GM21526 (cell line): ENCODE results near the gene BLNK.
A peak's percentile ranks its signal among the peaks of the same experiment; 100 is the strongest.
"Not testable (repeated sequence)": the region's sequence is repeated elsewhere in the genome, so short reads cannot be mapped to it uniquely, and the experiment has no call there.

Experiments used
- ATAC-seq: cut with Tn5 transposase; IDR thresholded peaks from one replicate; pipeline ENCODE4 v1.9.1; 2021; ENCODE audit warnings: moderate library complexity; ENCODE audit not compliant: unreplicated experiment, low FRiP score

BLNK gene

DNA sequence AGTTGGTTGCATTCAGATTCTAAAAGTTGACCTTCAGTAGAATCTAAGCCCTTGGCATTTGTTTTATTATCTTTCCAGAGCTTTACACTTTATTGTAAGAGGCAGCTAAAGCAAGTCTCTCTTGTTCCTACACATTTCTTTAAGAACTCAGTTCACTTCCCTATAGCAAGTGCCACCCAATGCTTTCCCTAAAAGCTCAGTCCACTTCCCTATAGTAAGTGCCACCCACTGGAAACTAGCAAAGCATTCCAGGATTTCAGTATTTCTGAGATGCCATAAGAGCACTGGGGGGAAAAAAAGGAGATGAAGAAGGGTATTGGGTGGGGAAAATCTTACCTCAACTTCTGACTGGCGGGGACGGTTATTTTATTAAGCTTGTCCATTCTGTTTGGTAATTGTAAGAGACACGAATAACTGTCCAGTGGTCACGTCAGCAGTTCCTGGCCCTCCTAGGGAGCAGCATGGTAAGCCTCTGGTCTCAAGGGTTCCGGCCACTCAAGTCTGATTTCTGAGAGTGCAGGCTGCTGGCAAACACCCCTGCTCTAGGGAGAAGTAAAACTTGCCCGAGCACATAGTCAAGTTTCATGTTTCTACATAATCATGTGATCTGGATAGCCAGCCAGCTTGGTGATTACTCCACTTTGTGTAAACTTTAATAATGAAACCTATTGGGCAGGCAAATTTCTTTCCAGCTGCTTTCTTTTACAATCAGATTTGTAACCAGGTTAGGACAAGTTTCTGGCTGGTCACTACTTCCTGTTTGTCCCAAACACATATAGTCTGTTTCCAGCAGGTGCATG lies at the start of gene BLNK:
TSS of gene BLNK (minus strand) at position 554 of the 800 bp plus-strand sequence. CDS start at position 383, 171 bp downstream.
- ATAC-seq: peak; percentile 64

DNA sequence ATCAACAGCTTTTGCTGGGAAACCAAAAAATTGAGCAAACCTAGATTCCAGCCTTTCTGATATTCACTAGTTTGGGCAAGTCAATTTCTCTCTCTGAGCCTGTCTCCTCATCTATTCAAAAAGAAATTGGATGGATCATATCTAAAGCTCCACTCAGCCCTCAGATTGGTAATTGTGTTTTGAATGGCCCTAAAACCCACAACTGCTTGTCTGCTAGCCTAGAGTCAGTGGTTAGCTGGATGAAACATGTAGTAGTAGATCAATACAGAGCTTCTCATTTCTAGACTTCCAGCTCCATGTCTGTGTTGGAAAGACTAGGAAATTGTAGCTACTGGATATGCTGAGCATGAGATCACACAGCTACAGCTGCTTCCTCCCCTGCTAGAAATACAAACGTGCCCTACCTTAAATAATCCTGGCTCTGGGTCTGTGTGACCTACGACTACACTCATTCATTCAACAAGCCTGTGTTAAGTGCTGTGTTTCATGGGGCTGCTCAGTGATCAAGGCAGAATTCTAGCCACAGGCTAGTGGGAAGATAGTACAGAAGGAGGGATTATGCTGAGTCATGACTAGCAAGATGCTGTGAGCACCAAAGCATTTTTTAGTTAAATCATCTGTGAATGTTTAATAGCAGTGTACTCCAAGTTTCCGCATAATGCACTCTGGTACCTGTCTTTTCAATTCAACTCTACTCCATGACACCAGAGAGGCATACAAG lies 48.5 kb upstream of the BLNK start:
- no peak for ATAC-seq

DNA sequence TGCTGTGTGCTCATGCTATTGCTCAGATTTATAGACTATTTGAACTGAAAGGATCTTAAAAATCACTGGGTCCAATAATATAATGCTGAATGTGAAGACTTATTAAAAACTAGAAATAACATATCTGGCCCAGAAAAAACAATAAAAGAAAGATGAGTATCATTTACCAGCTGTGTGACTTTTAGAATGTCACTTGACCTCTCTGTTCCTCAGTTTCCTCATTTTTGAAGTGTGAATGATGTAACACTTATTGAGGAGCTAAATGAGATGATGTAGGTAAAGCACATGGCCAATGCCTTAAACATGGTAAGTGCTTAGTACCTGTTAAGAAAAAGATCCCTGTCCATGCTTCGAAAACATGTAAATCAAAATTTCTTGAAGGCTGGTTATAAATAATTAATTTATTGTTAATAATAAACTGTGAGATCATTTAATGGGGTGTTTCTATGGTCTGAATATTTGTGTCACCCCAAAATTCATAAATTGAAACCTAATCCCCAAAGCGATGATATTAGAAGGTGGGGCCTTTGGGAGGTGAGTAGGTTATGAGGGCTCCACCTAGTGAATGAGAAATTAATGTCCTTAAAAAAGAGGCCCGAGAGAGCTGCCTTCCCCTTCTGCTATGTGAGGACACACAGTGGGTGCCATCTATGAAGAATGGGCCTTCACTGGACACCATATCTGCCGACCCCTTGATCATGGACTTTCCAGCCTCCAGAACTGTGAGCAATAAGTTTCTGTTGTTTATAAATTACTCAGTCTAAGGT lies 45.9 kb upstream of the BLNK start:
- no peak for ATAC-seq

- ATAC-seq: no peak
Measured at GRCh38 chr10:96313344-96313743, 42.0 kb upstream of the BLNK start.

- ATAC-seq: no peak
Measured at GRCh38 chr10:96311180-96311715, 39.9 kb upstream of the BLNK start.

DNA sequence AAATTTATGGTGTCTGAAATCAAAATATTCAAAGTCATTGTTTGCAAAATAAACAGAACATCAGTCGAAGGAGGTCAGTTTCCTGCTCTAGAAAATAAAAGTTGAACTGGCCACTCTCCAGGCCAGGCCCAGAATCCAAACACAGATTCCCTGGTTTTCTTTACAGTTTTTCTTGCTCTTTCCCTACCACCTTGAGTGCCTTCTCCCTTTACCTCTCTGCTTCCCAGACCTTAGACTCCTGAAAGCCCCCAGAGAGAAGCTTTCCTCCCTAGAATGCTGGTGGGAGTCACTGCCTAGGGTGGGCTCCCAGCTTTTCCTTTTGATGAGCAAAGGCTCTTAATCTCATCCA lies 38.9 kb upstream of the BLNK start:
- no peak for ATAC-seq

GRCh38 chr10:96309628-96310320 lies 38.4 kb upstream of the BLNK start:
- ATAC-seq: no peak

DNA sequence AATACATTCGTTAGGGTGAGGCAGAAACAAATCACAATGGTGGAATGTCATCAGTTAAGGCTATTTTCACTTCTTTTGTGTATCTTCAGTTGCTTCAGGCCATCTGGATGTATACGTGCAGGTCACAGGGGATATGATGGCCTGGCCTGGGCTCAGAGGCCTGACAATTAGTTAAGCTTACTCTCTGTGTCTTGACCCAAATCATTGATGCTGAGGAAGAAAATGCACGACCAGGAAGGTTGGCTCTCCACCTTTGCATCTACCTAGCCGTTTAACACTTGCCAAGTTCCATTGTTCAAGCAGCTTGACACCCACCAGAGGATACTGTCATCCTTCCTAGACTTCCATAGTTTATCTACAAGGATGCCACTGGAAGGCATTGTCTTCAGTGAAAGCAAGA lies 37.5 kb upstream of the BLNK start:
- ATAC-seq: not testable (repeated sequence)

DNA sequence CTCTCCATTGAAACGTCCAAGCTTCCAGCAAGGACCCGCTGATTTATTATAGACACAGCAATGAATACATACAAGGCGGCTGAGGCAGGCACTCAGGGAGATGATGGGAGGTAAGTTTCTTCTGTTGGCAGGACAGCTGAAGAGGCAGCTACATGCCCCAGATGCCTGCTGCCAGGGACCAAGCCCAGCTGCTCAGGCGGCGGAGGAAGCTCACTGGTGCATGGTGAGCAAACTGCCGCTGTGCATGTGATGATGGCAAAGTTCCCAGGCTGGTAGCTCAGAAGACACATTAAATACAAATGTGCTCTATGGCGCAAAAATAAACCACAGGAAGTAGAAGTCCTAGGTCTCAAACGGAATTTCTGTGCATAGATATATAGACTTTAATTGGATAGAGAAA lies 35.1 kb upstream of the BLNK start:
- no peak for ATAC-seq

GRCh38 chr10:96305019-96305418 lies 33.6 kb upstream of the BLNK start:
- ATAC-seq: no peak

GRCh38 chr10:96304230-96304629 lies 32.9 kb upstream of the BLNK start, which contains the start of gene DNTT:
Gene DNTT, plus strand, starts transcription at chr10:96304434. Its CDS starts 64 bp downstream, at chr10:96304498.
- no peak for ATAC-seq

GRCh38 chr10:96301616-96302015 lies 30.2 kb upstream of the BLNK start:
- no peak for ATAC-seq

GRCh38 chr10:96299383-96299782 lies 28.0 kb upstream of the BLNK start:
- no peak for ATAC-seq

DNA sequence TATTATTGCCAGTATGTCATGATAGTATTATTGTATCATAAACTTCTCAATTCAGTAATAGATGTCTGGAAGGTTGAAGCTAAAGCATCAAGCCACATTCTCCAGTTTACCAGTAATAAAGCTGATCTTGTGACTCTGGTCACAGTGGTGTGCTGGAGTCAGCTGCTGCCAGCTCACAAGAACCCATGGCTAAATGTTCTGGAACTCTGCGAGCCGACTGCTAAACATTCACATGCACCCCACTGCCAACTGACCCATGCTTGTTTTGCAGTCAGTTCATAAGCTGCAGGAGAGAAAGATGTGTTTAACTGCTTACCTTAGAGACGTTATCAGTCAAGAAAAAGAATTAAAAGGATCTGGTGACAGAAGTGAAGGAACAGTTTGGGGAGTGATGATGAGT lies 27.0 kb upstream of the BLNK start:
- ATAC-seq: no peak

GRCh38 chr10:96297486-96297885 lies 26.1 kb upstream of the BLNK start:
- no peak for ATAC-seq

DNA sequence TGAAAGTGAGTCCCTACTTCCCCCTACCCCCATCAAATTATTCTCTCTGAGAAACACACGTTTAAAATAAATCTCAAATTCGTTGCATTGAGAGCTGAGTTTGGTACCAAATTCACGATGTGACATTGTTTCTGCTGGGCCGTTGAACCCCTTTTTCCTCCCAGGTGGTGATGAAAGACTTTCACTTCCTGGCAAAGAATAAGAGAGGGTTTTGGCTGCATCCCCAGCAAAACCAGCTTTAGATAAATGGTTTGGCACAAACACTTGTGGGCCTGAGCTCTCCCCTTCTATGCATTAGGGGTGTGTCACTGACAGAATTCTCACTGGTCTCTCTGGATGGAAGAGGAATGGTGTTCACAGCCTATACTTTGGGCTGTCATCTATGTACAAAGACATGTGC lies 24.1 kb upstream of the BLNK start:
- no peak for ATAC-seq

DNA sequence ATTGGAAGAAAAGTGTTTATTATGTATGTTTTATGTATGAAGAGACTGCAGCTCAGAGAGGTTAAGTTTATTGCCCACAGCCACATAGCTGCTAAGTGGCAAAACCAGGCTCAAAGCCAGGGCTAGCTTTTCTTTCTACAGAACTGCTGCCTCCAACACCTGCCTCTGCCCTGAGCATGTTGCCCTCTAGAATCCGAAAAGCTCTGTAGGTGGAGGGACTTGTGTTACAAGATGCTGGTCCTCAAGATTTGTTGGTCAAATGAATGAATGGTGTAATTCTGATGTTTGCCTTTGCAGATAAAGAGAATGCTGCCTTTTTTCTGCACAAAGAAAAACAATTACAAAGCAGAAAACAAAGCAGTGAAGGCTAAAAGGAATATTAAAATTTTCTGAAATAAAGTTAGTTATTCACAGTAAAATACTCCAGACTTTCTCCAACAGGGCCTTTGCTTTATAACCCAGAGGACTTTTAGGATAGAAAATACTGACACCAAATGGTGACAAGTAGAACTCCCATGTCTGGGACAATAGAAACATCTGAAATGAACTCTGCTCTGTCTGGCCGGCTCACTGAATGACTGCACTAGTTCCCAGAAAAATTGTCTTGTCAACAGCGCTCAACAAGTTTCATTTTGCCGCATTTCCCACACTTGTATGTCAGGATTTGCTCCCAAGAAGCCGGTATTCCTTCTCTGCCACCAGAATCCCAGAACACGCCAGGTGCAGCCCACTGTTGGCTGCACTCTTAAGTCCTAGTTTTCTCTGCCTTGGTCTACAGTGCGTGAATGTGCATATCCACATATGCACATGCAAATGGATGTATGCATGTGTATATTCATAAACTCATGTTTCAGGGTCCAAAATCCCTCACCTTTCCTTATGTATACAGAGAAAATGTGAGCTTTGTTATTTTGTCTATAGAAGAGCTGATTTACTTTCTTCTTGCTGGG lies 21.9 kb upstream of the BLNK start:
- ATAC-seq: peak; percentile 45

DNA sequence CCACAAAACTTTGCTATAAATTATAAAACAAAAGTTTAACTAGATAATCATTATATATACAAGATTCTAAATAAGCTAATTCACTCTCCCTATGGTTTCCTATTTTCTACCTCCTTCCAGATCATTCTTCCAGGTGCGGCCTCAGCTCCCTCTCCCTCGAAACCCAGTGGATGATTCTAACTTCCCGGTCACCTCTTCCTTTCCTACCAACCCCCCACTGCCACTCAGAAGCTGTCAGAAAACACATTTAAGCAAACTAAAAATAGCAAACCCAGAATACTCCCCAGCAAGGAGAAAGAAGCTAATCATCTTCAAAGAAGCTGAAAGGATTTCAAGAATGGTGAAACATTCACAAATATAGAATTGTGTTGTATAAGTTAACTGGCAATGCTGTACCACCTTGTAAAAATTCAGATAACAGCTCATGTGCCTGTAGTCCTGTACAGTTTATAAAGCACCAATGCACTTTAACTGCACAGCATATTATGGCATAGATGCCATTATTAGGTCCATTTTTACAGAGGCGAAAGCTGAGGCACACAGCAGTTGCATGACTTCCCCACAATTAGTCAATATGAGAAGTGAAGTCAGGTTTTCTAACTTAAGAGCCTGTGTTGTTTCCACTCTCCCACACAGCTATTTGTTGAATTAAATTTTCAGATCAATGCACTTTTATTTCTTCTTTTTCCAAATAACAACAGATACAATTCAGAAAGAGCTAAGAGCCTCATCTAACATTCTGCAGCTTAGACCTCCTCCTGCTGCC lies 19.2 kb upstream of the BLNK start:
- ATAC-seq: no peak
